IPS-NIHi7 (cell line): ENCODE results near the gene IL20.

ENCODE experiments used
- DNase-seq: peaks from one replicate; pipeline ENCODE4 v3.0.0; 2012; ENCODE audit warnings: mixed read lengths; ENCODE audit errors: extremely low spot score

Gene IL20

DNA sequence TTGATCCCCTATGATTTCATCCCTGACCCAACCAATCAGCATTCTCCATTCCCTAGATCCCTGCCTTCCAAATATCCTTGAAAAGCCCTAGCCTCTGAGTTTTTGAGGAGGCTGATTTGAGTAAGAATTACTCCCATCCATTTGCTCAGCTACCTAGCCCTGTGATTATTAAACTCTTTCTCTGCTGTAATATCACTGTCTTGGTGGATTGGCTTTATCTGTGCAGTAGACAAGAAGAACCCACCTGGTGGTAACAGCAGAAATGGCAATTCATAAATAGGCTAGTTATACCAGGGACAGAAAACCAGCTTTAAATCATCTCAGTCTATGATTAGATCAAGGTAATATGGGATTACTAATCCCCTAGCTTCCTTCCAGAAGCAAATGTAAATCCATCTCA lies 13.0 kb downstream of the IL20 start:
- no peak for DNase-seq

DNA sequence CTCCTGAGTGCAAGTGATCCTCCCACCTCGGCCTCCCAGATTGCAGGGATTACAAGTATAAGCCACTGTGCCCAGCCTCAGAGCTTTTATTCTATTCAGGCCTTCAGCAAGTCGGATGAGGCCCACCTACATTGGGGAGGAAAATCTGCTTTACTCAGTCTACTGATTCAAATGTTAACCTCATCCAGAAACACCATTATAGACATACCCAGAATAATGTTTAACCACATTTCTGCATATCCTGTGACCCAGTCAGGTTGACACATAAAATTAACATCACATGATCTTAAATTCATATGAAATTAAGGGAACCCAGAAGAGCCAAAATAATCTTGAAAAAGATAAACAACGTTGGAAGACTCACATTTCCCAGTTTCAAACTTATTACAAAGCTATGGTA lies 14.9 kb downstream of the IL20 start:
- DNase-seq, result no peak

DNA sequence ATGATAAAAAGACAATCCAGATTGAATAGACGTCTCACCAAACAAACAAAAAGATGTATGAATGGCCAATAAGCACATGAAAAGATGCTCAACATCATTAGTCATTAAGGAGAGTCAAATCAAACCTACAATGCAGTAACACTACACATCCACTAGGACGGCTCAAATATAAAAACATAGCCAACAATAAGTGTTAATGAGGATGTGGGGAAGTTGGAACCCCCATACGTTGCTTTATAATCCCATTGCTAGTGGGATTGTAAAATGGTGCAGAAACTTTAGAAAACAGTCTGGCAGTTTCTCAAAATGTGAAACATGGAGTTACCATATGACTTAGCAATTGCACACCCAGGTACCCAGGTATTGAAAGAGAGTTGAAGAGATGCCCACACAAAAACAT lies 17.1 kb downstream of the IL20 start:
- DNase-seq, result no peak

DNA sequence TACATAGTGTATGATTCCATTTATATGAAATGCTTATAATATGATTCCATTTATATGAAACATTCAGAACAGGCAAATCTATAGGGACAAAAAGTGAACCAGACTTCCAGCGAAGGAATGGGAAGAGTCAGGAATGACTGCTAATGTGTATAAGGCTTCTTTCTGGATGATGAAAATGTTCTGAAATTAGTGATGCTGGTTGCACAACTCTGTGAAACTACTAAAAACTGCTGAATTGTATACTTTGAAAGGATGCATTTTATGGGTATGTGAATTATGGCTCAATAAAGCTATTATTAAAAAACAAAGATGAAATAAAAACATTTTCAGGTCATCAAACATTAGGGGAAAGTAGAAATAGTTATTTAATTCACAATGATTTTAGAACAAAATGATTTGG lies 17.7 kb downstream of the IL20 start:
- DNase-seq, result no peak

DNA sequence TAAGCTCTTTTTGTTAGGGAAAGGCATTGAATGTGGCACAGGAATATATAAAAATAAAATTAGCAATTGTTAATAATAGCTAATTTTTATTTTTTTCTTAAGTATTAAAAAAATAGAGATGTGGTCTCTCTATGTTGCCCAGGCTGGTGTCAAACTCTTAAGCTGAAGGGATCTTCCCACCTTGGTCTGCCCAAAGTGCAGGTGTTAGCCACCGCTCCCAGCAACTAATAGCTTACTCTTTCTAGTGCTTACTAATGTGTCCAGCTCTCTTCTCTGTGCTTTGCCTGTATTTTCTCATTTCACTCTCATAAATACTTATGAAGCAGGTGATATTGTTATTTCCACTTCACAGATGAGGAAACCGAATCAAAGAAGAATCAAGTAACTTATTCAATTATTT lies 18.5 kb downstream of the IL20 start:
- no peak for DNase-seq

DNA sequence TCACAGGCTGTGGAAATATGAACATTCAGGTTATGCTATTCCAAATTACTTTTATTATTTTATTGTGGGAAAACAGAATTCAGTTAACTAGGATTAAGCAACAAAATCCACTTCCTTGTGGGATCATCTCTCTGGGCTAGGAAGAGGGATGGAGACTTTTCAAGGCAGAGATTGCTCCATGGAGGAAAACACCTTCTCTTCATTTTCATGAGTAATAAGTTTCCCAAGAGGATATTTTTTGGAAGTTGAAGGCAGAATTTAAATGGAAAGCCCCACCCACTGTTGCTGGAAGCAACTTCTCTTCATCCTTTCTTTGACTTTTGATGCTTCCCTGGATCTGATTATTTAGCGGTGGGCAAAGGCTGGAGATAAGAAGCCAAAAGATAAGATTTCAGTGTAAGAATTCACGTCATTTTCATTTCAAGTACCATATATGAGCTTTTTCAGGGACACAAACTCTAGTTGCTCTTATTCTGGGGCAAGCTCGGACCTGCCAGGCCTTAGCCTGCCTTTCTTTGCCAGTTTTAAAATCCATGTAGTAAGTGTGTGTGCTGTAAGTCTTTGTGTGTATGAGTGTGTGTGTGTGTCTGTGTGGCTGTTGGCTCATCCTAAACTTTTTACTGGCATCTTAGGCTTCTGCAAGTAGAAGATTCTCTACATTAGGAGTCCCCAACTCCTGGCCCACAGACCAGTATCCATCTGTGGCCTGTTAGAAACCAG lies 20.1 kb downstream of the IL20 start:
- no peak for DNase-seq

DNA sequence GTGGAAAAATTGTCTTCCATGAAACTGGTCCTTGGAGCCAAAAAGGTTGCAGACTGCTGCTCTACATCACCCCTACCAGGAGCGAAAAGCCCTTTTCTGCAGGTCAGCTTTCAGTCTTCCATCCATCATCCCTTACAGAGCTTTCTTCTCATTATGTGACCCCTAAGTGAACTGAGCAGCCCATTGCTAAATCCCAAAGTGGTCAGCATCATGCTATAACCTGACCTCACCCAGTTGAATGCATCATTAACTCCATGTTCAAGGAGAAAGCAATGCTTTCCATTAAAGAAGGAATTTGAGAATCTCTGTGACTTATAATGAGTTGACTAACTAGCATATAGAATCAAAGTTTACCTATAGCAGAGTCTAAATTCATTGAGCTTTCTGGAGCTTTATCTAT lies 21.4 kb downstream of the IL20 start:
- DNase-seq, result no peak

DNA sequence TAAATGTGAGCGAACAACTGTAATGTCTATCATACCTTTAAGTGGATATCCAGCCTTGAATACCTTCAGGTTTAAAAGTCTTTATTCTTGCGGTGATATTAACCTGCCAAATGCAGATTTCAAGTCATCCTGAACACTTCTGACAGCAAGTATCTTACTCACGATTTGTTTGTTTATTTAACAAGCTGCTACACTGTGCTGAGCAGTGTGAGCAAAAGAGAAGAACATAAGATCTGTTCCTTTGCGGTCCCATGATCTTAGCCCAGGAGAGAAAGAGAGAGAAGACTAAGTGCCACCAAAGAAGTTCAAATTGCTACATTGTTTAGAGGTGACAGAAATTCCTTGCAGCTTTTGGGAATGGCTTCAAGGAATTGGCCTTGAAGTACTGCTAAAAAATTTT lies 22.3 kb downstream of the IL20 start:
- DNase-seq, result no peak

DNA sequence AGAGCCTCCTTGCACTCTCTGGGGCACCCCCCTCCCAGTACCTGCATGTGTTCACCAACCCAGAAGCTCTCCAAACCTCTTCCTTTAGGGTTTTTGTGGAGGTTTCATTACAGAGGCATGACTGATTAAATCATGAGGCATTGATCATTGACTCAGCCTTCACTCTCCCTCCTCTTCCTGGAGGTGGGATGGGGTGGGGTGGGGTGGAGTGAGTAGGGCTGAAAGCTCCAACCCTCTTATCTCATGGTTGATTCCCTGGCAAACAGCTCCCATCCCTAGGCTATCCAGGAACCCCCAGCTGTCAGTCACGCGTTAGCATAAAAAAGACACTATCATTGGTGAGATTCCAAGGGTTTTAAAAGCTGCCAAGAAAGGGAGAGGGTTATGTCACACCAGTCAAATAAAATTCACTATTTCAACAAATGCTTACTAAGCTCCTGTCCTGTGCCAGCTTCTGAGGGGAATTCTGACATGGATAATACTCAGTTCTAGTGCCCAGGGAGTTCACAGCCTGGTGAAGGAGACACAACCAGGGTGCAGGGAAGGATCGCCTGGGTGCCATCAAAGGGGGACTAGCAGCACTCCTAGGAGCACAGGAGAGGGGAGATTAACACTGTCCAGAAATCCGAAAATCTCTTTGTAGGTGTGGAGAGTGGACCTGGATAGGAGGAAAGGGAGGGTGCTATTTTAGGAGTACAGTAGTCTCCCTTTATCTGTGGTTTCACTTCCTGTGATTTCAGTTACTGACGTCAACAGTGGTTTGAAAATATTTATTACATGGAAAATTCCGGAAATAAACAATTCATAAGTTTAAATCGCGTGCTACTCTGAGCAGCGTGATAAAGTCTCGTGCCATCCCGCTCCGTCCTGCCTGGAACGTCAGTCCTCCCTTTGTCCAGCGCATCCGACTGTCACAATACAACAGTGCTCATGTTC lies 25.0 kb downstream of the IL20 start:
- peak; percentile 41 for DNase-seq

DNA sequence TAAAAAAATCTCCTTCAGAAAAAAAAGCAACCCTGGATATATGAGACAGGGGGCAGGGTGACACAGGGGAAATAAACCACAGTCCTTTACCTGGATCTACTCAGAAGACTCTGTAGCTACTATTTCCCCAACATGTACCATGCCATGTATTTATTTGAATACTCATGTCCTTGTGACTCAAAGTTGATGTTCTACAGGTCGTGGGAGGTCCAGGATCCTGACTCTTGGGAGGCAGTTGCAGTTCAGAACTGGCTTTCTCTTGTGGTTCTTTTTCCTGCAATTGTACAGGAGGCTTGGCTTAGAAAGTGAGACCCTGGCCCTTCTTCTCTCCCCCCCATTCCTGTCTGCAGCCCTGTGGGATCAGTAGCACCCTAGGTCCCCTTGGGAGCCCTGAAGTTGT lies 26.0 kb downstream of the IL20 start:
- DNase-seq, result no peak

DNA sequence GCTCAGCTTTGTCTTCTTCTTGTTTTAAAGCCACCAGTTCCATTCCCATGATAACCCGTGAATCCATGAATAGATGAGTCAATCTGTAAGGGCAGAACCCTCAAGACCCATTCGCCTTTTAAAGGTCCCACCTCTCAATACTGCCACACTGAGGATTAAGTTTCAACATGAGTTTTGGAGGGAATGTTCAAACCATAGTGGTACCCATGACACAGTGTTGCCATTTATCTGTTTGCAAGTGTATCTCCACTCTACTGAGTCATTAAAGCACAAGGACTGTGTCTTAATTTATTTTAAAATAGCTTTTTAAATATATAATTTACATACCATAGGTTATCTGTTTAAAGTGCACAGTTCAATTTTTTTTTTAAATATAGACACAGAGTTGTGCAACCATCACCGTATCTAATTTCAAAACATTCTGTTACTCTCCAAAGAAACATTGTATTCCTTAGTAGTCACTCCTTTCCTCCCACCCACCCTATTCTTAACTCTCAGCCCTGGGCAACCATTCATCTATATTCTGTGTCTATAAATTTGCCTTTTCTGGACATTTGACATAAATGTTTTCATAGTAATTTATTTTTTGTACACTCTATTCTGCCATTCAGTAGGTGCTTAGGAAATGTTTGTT lies 27.0 kb downstream of the IL20 start:
- no peak for DNase-seq

DNA sequence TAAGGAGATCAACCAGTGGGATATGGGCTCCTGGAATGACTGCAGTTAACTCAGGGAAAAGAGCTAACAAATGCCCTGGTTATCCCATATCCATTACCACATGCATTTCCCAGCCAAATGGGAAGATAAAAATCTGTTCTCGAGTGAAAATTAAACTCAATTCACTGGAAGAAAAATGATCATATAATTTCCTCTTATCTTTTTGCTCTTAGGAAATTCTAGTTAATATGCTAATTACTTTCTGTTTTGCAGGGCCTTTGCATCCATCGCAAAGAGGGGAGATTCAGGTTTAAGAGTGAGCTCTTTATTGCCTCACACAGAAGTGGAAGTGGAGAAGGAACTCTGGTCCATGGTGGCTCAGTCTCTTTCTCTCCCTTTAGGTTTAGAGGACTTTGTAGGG lies 28.0 kb downstream of the IL20 start:
- DNase-seq, result no peak

DNA sequence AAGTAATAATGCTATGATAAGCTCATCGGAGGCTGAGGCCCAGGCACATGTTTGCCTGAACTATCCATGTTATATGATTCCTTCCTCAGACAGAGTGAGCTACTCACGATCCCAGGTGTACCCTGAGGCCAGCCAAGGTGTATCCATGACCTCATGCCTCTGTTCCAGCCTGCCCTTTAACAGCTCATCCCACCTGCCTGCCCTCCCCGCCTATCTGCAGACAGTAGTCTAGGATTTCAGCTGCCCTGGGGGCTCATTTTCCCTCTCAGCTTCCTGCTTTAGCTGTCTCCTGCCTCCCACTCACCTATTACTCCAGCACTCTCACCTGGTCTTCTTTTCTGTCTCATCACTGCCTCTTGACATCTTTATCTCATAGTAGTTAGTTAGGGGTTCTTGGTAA lies 29.9 kb downstream of the IL20 start:
- no peak for DNase-seq

DNA sequence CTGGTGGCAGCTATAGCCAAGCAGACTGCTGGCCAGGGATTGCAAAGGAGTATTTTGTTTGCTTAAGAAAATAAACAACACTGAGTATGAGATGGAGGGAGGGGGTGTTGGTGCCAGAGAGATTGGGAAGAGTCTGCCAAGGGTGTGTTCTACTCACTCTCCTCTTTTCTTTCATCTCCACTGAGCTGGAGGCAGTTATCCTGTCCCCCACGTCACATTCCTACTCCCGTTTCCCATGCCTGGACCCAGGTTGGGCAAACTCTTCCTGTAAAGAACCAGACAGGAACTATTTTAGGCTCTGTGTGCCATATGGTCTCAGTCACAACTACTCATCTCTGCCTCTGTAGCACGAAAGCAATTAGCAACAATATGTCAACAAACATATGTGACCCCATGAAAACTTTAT lies 30.4 kb downstream of the IL20 start:
- DNase-seq, result no peak

DNA sequence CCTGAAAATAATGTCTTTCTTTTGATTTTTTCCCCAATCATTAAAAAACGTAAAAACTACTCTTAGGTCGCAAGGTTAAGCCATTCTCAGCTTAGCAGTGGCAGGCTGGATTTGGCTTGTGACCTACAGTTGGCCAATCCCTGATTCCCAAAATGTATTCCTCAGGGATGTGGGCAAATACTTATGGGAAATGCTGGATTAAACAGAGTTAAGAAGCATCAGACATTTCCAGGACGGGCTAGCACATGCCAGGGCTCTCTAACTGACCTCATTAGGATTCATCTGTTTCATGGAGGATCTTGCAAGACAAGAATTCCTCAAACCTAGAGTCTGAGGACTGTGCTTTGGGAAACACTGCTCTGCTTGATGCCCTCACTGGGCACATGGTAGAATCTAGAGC lies 30.8 kb downstream of the IL20 start:
- no peak for DNase-seq

DNA sequence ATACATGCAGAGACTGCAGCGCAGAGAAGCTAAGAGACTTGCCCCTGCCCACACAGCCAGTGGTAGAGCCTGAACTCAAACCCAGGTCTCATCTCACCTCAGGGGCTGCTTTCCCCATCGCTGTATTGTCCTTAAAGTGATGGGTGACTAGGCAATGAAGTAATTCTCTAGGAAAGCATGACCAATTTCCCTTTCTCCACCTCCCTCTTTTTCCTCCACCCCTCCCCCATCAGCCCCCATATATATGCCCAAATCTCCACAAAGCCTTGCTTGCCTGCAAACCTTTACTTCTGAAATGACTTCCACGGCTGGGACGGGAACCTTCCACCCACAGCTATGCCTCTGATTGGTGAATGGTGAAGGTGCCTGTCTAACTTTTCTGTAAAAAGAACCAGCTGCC lies 31.8 kb downstream of the IL20 start, which contains the start of gene IL24:
Gene IL24, plus strand, starts transcription at position 269 of the 400 bp plus-strand sequence. CDS start 390 bp downstream, outside the sequence.
- no peak for DNase-seq

DNA sequence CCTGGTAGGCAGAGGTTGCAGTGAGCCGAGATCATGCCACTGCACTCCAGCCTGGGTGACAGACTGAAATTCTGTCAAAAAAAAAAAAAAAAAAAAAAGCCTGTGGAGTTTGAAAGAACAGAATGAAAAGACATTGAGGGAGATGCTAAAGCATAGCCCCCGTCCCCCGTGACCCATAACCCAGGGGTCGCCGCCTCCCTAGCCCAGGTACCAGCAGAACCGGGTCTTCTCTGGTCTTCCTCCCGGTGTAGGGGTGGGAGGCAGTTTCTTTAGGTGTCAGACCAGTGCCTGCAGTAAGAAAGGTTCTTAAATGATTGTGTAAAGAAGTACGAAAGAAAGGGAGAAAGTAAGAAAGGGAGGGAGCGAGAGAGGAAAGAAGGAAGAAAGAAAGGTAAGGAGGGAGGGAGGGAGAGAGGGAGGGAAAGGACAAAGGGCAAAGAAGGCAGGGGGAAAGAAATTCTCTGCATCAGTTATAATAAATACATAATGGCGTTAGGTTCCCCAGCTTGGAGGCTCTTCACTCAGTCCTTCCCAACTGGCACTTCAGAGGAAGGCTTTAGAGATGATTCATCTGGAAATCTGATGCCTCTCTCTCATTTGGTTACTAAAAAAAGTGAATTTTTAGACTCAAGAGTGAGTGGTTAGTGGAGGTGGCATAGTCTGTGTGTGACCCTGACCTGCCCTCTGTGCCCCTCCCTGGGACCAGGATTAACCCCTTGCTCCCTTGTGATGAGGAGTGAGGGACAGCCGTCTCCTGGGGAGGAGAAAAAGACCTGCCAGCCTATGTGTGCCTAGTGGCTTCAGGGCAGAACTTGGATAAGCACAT lies 32.9 kb downstream of the IL20 start:
- DNase-seq, result no peak

DNA sequence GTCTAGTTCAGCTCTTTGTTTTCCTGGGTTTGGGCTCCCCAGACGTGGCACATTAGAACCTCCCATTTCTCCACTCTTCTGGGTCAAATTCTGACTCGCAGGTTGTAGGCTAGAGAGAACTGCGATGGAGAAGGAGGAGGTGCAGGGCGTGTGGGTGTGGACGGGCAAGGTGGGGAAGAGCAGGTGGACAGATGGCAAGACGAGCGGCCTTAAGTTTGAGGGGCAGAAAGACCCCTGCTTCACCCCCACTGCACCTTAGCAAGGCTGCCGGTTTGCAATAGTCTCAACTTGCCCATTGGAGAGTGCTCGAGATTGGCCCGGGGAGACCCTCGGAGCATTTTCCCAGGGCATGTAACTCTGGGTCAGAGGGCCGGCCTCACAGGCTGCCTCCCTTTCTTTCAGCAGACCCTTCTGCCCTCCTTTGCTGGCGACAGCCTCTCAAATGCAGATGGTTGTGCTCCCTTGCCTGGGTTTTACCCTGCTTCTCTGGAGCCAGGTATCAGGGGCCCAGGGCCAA lies 33.5 kb downstream of the IL20 start:
- DNase-seq, result no peak

DNA sequence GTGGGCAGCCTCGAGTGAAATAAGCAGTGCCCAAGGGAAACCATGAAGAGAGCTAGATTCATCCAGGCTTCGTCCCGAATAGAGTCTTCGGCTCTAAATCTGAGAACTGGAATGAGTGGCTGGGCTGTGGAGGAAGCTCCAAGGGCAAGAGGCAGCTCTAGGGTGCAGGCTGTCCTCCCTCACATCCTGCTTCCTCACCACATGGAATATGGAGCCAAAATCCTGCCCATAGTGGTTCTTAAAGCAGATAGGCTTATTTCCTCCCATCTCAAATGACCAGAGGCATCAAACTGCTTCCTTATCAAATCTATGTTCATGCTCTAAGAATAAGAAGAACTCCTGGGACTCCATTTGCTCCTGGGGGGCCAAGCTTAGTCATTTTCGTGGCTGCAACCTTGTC lies 34.3 kb downstream of the IL20 start:
- DNase-seq, result no peak

DNA sequence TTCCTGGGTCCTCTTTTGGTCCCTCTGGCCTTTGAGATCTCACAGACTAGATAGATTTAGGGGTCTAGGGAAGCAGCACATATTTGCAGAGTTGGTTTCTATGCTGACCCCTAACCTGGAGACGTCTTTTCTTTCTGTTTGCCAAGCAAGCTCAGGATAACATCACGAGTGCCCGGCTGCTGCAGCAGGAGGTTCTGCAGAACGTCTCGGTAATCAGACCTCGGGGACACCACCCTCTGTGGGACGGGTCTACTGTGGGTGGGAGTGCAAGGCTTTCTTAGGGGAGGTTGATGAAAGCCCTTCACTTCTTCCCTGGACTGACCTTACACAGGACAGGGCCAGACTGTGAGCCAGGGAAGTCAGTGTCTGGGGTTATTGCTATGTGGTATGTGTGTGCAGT lies 34.7 kb downstream of the IL20 start:
- DNase-seq, result no peak

DNA sequence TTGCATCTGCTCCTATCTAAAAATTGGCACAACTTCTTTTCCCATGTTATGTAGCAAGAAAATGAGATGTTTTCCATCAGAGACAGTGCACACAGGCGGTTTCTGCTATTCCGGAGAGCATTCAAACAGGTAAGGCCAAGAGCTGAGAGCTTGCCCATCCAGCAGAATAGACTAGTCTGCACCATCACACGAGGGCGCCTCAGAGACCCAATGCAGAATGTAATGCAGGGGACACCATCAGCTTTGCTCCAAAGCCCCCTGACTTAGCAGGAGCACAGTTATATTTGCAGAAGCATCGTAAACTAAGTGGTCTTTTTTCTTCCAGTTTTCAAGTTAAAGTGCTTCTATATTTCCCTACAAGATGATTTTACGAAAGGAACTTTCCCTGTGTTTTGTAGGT lies 36.5 kb downstream of the IL20 start:
- no peak for DNase-seq

DNA sequence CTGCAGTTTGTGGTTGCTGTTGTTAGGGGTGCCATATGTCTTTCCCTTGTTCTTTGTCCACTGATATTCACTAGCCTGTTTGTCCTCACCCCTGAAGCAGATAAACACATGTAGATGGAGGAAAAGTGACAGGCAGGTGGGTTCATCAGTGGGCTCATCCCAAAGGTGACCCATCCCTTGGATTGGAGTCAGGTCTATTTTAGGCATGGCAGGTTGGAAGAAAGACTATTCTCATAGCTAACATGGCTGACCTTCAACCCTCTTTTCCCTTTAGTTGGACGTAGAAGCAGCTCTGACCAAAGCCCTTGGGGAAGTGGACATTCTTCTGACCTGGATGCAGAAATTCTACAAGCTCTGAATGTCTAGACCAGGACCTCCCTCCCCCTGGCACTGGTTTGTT lies 37.3 kb downstream of the IL20 start:
- DNase-seq, result no peak
